HepG2 (cell line): Measurements from ENCODE around the gene DHRS13. TPM values are rescaled to one million over a fixed set of nuclear protein-coding genes. Genes with fewer than 3 reads are reported as not detected.

Source experiments
- ATAC-seq: fragments of 200-7000 bp; cut with Tn5 transposase; 3 replicates; pipeline ENCODE4 v1.9.1; 2020; ENCODE audit warnings: mild to moderate bottlenecking, moderate library complexity
- BruUV-seq: library from RNA; stranded (reverse); fragments of 400-500 nt; replicated peaks from 2 replicates; lab custom pipeline; 2021; lab: Mats Ljungman, UMichigan
- CTCF ChIA-PET: fragments of 300-600 bp; formaldehyde crosslinking; extraction: SDS; loops from one replicate; lab custom pipeline; 2021; ENCODE audit warnings: low total read pairs, inconsistent platforms, low intra/inter-chr PET ratio; lab: Yijun Ruan, JAX
- POLR2A ChIA-PET: fragments of 350-600 bp; sonication (Branson Sonifier 250); formaldehyde crosslinking; loops from one replicate; lab custom pipeline; 2020; ENCODE audit warnings: antibody characterized with exemption, inconsistent platforms; lab: Yijun Ruan, JAX
- DNase-seq: peaks from one replicate; pipeline ENCODE4 v3.0.0-alpha.2; 2015; ENCODE audit warnings: low spot score
- FAIRE-seq: peaks from 3 replicates; lab custom pipeline; 2011; peaks lifted over from hg19 to GRCh38; lab: Jason Lieb, UNC
- H2AFZ ChIP-seq: one replicate; pipeline ENCODE4 v1.6.1; 2011; ENCODE audit warnings: low read length, inconsistent platforms
- H3K27ac ChIP-seq: fragments of 300-600 bp; 3 replicates; pipeline ENCODE4 v1.8.0; 2011; ENCODE audit warnings: mixed run types, mild to moderate bottlenecking, mixed read lengths, low read length, inconsistent platforms; ENCODE audit not compliant: insufficient read depth; ENCODE audit errors: extremely low read length
- H3K27me3 ChIP-seq, 2 experiments: fragments of 200-600 bp in 1 of 2; 2 replicates in 1 of 2; 3 replicates in 1 of 2; pipeline versions ENCODE4 v1.6.0 to v1.8.0; 2011; ENCODE audit warnings: low read length in 2 of 2, mild to moderate bottlenecking in 2 of 2, moderate library complexity in 2 of 2, inconsistent platforms in 1 of 2; ENCODE audit not compliant: insufficient read depth in 2 of 2, control insufficient read depth in 1 of 2
- H3K36me3 ChIP-seq, 2 experiments: fragments of 200-600 bp in 1 of 2; replicated peaks in 1 of 2; 2 replicates in 1 of 2; 3 replicates in 1 of 2; pipeline versions ENCODE4 v1.5.1 to v1.8.0; 2011; ENCODE audit warnings: low read length in 2 of 2, inconsistent platforms in 1 of 2; ENCODE audit not compliant: insufficient read depth in 2 of 2, control insufficient read depth in 1 of 2
- H3K4me1 ChIP-seq: 2 replicates; pipeline ENCODE4 v1.5.1; 2012; ENCODE audit warnings: low read length, inconsistent platforms; ENCODE audit not compliant: insufficient read depth
- H3K4me2 ChIP-seq: 2 replicates; pipeline ENCODE4 v1.6.0; 2011; ENCODE audit warnings: low read depth, low read length, inconsistent platforms
- H3K4me3 ChIP-seq, 3 experiments: fragments of 200-600 bp in 1 of 3; sonication (generic), shearing (Covaris generic) in 1 of 3; replicated peaks in 1 of 3; 2 replicates each; pipeline ENCODE4 v1.5.1; 2011 to 2016; ENCODE audit warnings: low read length in 3 of 3, inconsistent platforms in 2 of 3, low read depth in 2 of 3, mild to moderate bottlenecking in 2 of 3, control low read depth in 1 of 3, mixed read lengths in 1 of 3; ENCODE audit not compliant: insufficient read depth in 1 of 3
- H3K79me2 ChIP-seq: one replicate; pipeline ENCODE4 v1.6.1; 2011; ENCODE audit warnings: low read length, inconsistent platforms; ENCODE audit not compliant: insufficient read depth
- H3K9ac ChIP-seq: 2 replicates; pipeline ENCODE4 v1.6.0; 2011; ENCODE audit warnings: mild to moderate bottlenecking, low read depth, low read length, inconsistent platforms; ENCODE audit not compliant: insufficient read depth
- H3K9me3 ChIP-seq: 2 replicates; pipeline ENCODE4 v1.5.1; 2012; ENCODE audit warnings: mild to moderate bottlenecking, low read length
- H4K20me1 ChIP-seq: 2 replicates; pipeline ENCODE4 v1.6.0; 2011; ENCODE audit warnings: inconsistent platforms, mild to moderate bottlenecking, low read length, moderate library complexity; ENCODE audit not compliant: insufficient read depth
- AGO2 ChIP-seq: fragments of 200-400 bp; formaldehyde crosslinking; optimal IDR thresholded peaks from 2 replicates; pipeline ENCODE3; 2017; ENCODE audit warnings: mild to moderate bottlenecking, low read depth, low read length, moderate library complexity
- AHR ChIP-seq: IDR thresholded peaks from 2 replicates; pipeline ENCODE4 v1.6.1; 2018; ENCODE audit warnings: missing genetic modification reagents, missing compliant biosample characterization
- ASH2L ChIP-seq: fragments of 300-600, 200-600 bp; sonication (generic); IDR thresholded peaks from 2 replicates; pipeline ENCODE4 v1.7.0; 2017; ENCODE audit warnings: low read depth, mild to moderate bottlenecking, moderate library complexity, mixed read lengths, low read length; ENCODE audit not compliant: insufficient read length
- POLR2A ChIP-seq, 2 experiments: IDR thresholded peaks; 2 replicates each; pipeline ENCODE4 v1.6.1; 2011; ENCODE audit warnings: low read depth in 2 of 2, low read length in 2 of 2, mild to moderate bottlenecking in 1 of 2, moderate library complexity in 1 of 2; ENCODE audit not compliant: insufficient read depth in 1 of 2
- RELA ChIP-seq: sonication (generic); formaldehyde crosslinking; IDR thresholded peaks from 2 replicates; pipeline ENCODE4 v1.4.0; 2020; ENCODE audit warnings: missing genetic modification reagents
- ZNF44 ChIP-seq: sonication (generic); formaldehyde crosslinking; IDR thresholded peaks from 2 replicates; pipeline ENCODE4 v1.5.1; 2020; ENCODE audit warnings: mild to moderate bottlenecking, missing genetic modification reagents
- ZNF83 ChIP-seq: sonication (generic); formaldehyde crosslinking; IDR thresholded peaks from 2 replicates; pipeline ENCODE4 v1.4.0; 2020; ENCODE audit warnings: missing genetic modification reagents, mild to moderate bottlenecking, borderline replicate concordance
- WGBS: methylation state at CpG from one replicate; pipeline ENCODE4 v1.1.6; 2017; ENCODE audit warnings: low lambda C conversion rate; 5-methylcytosine and 5-hydroxymethylcytosine counted together
- in situ Hi-C: cut with HindIII; loops from 2 replicates; pipeline ENCODE4 v1.10.0; 2017; ENCODE audit warnings: low pct_unique_long_range_greater_than_20kb; ENCODE audit not compliant: extremely low pct_ligation_motif_present
- intact Hi-C: fragments of 100-400 bp; cut with micrococcal nuclease; formaldehyde crosslinking; loops from one replicate; pipeline ENCODE4 v1.10.0; 2022; ENCODE audit not compliant: unreplicated experiment
- polyA plus RNA-seq, 8 experiments: library from polyadenylated mRNA; depleted of rRNA in 3 of 8; stranded (reverse) in 7 of 8; unstranded in 1 of 8; fragments of >200 nt; fragmentation: Illumina TruSeq in 4 of 8; extraction: Trizol in 4 of 8; gene quantifications; 2 replicates each; pipeline versions ENCODE4 v1.2.1 to v1.2.3, GENCODE V29; 2011 to 2016; ENCODE audit warnings: low read depth in 4 of 8, missing spikeins in 1 of 8, mixed read lengths in 1 of 8; ENCODE audit not compliant: insufficient read depth in 1 of 8
- total RNA-seq, 5 experiments: library from RNA; depleted of rRNA; stranded (reverse); fragments of >200 nt; fragmentation: Illumina TruSeq; extraction: Trizol; gene quantifications; 2 replicates each; pipeline ENCODE4 v1.2.3, GENCODE V29; 2016; ENCODE audit warnings: low read depth in 1 of 5
- TF ChIP-seq, protein P1 (sequence below): IDR thresholded peaks from 2 replicates; pipeline ENCODE4 v1.6.1; 2012; ENCODE audit warnings: low read depth, low read length, improper control_type of control experiment
- TF ChIP-seq, protein P2 (sequence below): sonication (generic); formaldehyde crosslinking; IDR thresholded peaks from 2 replicates; pipeline ENCODE4 v1.4.0; 2020; ENCODE audit warnings: missing genetic modification reagents

Gene DHRS13
- total and polyA plus RNA-seq, 2 of the 13 experiments (the other 11 are each of a cell fraction or from before 2014, with no cell fraction given), result 11.8 to 12.6 TPM

DNA sequence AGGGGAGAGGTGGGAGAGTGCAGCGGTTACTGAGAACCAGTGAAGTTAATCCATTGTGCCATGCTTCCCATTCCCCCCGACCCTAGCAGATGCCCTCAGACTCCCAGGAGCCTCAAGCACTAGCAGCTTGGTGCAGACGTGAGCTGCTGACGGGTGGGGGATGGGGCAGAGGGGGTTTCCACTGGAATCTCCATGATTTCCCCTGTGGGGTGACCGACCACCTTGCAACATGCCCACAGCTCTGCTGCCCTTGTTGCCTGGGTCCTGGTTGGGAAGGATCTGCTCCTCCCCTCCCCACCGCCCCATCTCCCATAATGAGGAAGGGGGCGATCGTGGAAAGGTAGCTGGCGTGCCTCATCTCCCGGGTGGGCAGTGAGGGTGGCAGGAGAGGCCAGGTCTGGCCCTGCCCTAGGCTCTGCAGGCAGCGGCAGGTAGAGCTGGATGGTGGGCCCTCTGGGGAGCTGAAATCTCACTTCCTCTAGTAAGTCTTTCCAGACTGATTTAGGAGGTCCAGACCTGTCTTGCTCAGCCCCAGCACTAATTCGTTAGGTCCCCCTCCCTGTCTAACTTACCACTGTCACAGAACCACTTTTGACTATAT lies 14.9 kb downstream of the DHRS13 start:
- Histone ChIP-seq H3K36me3 (peaks cover 6 to 26% of the 10 kb centered on the region in 2 experiments; a peak in 3 of 5 replicates), H3K79me2 (no peaks in the 10 kb centered on the region), H3K4me3 (no peak overlapping the region), H3K4me1 (0 out of 2 replicates have a peak, but pooled peaks cover 5% of the 10 kb centered on the region), H3K9me3 (no peaks in the 10 kb centered on the region), H3K27me3 (no peaks in the 10 kb centered on the region), H3K9ac (no peak overlapping the region), H2AFZ (no peak overlapping the region), H3K4me2 (no peak overlapping the region), H4K20me1 (no peaks in the 10 kb centered on the region), H3K27ac (no peak overlapping the region)
- intact Hi-C loops (no loop called here), in situ Hi-C loops (loop anchor here (10.0 to 25.0 kb wide), 2 partner anchors 123 to 251 kb away; partner anchors contain the start of gene BLTP2)
- WGBS, result 95% methylated on average over 10 of the region's 12 CpGs
- ChIA-PET POLR2A (no interaction called here), CTCF (no interaction called here)
- TF ChIP-seq POLR2A (IDR thresholded peaks at IDR 0.05; ENCODE audit: insufficient read depth in 1 of 2, low read depth in 2 of 2, low read length in 2 of 2), result 0 out of 4 replicates have a peak, but pooled peaks of 1 of the 2 experiments have one; percentile 8
- TF ChIP-seq RELA (CRISPR knock-in tag), result no peak
- TF ChIP-seq ZNF44, result no peak
- DNase-seq (no peak), FAIRE-seq (no peak), ATAC-seq (no peak)
- no TSS peak for BruUV-seq

DNA sequence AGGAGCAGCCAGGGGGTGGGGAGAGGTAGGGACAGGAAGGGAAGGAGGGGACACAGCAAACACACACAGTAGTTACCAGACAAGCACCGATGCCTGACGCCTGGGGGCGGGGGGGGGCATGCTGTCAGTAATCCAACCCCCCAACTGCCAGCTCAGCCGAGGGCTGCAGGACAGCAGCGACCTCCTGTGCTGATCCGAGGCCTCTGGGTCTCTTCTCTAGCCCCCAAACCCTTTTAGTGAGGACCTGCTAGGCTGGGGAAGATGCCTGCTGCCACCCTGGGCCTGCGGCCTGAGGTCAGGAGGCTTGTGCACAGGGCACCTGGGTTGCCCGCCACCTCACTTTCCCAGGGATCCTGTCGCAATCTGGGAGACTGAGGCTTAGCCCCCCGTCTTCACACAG lies 16.9 kb downstream of the DHRS13 start:
- DNase-seq (no peak), FAIRE-seq (no peak), ATAC-seq (no peak)
- in situ Hi-C loops (loop anchor here (10.0 to 25.0 kb wide), 2 partner anchors 121 to 249 kb away; partner anchors contain the start of gene BLTP2), intact Hi-C loops (no loop called here)
- no peak overlapping the region for H3K4me3 ChIP-seq
- H3K27ac ChIP-seq, result no peak overlapping the region
- H3K9ac ChIP-seq, result no peak overlapping the region
- no peaks in the 10 kb centered on the region for H3K4me1 ChIP-seq
- BruUV-seq, result no TSS peak
- H4K20me1 ChIP-seq, result no peaks in the 10 kb centered on the region
- peaks cover 23 to 45% of the 10 kb centered on the region in 2 experiments for H3K36me3 ChIP-seq
- no peak overlapping the region for H3K4me2 ChIP-seq
- no peaks in the 10 kb centered on the region for H3K79me2 ChIP-seq
- WGBS, result 100% methylated on average over 3 of the region's 10 CpGs
- ChIA-PET POLR2A (interaction anchor here (1.4 kb wide), 1 partner anchor 12 kb away, joined by 4 read pairs; the partner anchor contains the start of gene FLOT2), CTCF (no interaction called here)
- no peak overlapping the region for H2AFZ ChIP-seq
- H3K27me3 ChIP-seq, result no peaks in the 10 kb centered on the region
- TF ChIP-seq ASH2L (no peak), ZNF83 (CRISPR knock-in tag) (no peak), AHR (no peak), AGO2 (peak; percentile 33)
- TF ChIP-seq, protein P1, sequence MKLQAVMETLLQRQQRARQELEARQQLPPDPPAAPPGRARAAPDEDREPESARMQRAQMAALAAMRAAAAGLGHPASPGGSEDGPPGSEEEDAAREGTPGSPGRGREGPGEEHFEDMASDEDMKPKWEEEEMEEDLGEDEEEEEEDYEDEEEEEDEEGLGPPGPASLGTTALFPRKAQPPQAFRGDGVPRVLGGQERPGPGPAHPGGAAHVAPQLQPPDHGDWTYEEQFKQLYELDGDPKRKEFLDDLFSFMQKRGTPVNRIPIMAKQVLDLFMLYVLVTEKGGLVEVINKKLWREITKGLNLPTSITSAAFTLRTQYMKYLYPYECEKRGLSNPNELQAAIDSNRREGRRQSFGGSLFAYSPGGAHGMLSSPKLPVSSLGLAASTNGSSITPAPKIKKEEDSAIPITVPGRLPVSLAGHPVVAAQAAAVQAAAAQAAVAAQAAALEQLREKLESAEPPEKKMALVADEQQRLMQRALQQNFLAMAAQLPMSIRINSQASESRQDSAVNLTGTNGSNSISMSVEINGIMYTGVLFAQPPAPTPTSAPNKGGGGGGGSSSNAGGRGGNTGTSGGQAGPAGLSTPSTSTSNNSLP, result no peak
- TF ChIP-seq, protein P2, sequence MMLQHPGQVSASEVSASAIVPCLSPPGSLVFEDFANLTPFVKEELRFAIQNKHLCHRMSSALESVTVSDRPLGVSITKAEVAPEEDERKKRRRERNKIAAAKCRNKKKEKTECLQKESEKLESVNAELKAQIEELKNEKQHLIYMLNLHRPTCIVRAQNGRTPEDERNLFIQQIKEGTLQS (CRISPR knock-in tag), result no peak
- H3K9me3 ChIP-seq, result no peaks in the 10 kb centered on the region
